Measurements from ENCODE around the gene COA3. TPM values are rescaled to one million over a fixed set of nuclear protein-coding genes. Genes with fewer than 3 reads are reported as not detected.

COA3 gene
- total RNA-seq, 4 donors from 2014 or later = 40.7 to 64.0 (median 61.1) TPM

DNA sequence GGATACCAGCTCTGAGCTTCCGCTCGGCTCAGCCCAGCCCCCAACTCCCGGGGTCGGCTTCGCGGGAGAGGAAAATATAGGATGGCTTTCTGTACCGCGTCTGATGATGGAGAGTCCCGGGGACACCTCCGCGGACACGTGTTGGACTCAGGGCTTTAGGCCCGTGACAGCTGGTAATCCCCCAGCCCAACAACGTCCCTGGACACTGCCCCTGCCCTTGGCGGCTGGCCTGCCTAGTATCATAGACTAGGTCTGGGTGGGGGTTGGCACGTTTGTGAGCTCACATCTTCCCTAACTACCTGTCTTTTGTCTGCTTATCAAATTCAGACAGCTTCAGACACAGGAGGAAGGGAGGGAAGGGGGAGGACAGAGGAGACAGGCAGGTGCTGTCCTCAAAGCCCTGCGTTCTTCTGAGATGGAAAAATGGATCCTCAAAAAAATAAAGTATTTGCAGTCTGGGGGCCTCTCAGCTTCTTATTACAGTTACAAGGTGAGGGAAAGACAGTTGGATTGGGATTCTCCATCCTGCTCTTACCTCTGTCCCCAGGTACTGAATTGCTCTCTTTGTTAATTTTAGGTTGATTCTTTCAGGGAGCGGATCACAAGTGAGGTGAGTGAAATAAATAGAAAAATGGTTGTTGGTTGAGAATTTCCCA, 35.4 kb upstream of the COA3 start:
- DNase-seq (ENCODE audit: low spot score in 2 of 2) = no peak
- TF ChIP-seq, protein P1, sequence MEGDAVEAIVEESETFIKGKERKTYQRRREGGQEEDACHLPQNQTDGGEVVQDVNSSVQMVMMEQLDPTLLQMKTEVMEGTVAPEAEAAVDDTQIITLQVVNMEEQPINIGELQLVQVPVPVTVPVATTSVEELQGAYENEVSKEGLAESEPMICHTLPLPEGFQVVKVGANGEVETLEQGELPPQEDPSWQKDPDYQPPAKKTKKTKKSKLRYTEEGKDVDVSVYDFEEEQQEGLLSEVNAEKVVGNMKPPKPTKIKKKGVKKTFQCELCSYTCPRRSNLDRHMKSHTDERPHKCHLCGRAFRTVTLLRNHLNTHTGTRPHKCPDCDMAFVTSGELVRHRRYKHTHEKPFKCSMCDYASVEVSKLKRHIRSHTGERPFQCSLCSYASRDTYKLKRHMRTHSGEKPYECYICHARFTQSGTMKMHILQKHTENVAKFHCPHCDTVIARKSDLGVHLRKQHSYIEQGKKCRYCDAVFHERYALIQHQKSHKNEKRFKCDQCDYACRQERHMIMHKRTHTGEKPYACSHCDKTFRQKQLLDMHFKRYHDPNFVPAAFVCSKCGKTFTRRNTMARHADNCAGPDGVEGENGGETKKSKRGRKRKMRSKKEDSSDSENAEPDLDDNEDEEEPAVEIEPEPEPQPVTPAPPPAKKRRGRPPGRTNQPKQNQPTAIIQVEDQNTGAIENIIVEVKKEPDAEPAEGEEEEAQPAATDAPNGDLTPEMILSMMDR (IDR thresholded peaks at IDR 0.05) = no peak
- TF ChIP-seq POLR2A (IDR thresholded peaks at IDR 0.05) = no peak
- 6 to 8% methylated on average over 12 to 18 of the region's 18 CpGs for WGBS, 2 donors
- intact Hi-C loops (cut with DNase I; ENCODE audit: low total_unique reads) = no loop called here
- H3K4me3 ChIP-seq (ENCODE audit: low read depth, poor library complexity, severe bottlenecking) = peak overlapping the region; percentile 69

DNA sequence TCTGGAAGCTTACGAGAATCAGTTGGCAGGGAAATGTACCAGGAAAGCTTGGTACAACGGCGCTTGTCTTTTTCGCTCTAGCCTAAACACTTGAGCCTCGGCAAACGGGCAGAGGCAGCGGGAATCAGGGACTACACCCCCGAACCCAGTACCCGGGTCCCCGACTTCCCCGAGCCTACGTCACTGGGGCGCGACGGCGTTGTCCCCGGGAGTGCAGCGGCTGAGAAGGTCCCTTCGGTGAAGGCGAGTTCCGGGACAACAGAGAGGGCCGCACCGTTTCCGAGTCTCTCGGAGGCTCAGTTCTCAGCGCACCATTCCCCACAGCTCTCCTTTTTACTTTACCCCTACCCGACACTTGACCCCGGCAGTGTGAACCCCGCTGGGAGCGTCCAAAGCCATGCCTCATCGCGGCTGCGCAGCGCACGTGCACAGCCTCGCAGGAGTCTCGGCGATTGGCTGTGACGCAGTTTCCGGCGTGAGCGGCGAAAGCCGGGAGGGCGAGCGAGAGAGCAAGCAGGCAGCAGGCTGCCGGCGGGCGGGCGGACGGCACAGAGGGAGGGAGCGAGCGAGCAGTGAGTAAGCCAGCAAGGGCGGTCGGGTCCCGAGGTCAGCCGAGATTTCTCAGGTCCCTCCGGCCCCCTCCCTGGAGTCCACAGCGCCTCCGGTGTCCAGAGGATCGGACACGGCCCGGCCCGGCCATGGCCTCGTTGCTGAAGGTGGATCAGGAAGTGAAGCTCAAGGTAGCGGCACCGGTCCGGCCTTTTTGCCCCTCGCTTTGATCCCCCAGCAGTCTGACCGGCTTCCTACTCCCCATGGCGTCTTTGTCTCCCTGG, 34.6 kb upstream of the COA3 start, which contains the start of gene PSME3:
TSS of gene PSME3 (plus strand) at position 464 of the 833 bp plus-strand sequence. CDS start at position 699, 235 bp downstream.
- WGBS, 2 donors = 0 to 1% methylated on average over 42 to 57 of the region's 71 CpGs
- intact Hi-C loops (cut with DNase I; ENCODE audit: low total_unique reads) = no loop called here

DNA sequence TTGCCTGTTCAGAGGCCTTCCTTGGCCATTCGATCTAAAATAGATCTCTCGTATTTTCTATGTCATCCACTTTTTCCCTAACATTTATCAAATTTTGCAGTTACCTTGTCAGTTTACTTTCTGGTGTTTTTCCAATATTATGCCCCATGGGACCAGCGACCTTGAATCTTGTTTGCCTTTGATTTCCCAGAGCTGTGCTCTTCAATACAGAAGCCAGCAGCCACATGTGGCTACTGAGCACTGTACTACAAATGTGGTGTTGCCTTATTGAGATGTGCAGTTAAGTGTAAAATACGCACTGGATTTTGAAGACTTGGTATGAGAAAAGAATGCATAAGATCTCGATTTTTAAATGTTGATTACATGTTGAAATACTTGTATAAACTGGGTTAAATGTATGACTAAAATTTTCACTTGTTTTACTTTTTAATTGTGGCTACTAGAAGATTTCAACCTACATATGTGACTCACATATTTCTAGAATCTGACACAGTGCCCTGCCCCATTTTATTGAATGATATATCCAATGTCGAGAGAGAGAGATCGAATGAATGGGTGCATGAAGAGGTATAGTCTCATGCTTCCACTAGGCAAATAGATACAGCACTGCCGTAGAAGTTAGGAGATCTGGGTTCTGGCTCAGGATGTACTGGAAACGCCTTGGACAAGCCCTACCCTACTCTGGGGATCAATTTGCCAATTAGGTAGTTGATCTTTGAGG, 33.9 kb upstream of the COA3 start:
- WGBS, 2 donors = 52 to 53% methylated on average over 9 of the region's 9 CpGs
- no peak for DNase-seq (ENCODE audit: low spot score in 2 of 2)
- no peak for TF ChIP-seq POLR2A (IDR thresholded peaks at IDR 0.05)
- TF ChIP-seq, protein P1 (IDR thresholded peaks at IDR 0.05) = no peak
- intact Hi-C loops (cut with DNase I; ENCODE audit: low total_unique reads) = no loop called here
- H3K4me3 ChIP-seq (ENCODE audit: low read depth, poor library complexity, severe bottlenecking) = peak overlapping the region; percentile 69

More for the DNA sequence above, 34.6 kb upstream of the COA3 start, which contains the start of gene PSME3:
- peak within 1 kb of the TSS; percentile 69 for H3K4me3 ChIP-seq (ENCODE audit: low read depth, poor library complexity, severe bottlenecking)
- peak; percentile 82 to 97 for DNase-seq (ENCODE audit: low spot score in 2 of 2)
- TF ChIP-seq, protein P1 (IDR thresholded peaks at IDR 0.05) = no peak
- peak in 1 of 2 donors; percentile 15 for TF ChIP-seq POLR2A (IDR thresholded peaks at IDR 0.05)

DNA sequence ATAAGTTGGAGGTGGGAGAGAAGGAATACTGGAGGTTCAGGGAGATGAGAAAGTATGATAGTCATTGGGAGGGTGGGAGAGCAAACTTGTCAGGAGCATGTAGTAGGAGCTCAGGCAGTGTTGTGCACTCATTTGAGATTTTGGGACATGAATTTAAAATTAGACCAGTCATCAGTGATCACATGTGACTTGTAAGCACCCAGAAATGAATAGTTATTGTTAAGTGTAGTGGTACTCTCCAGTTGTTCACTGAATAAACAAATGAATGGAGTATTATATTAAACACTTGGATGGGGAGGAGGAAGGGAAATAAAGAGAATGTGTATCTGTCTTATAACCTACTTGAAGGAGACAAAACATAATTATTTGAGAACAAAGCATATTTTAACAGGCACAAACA, 32.5 kb upstream of the COA3 start:
- no peak for DNase-seq (ENCODE audit: low spot score in 2 of 2)
- no peak for TF ChIP-seq POLR2A (IDR thresholded peaks at IDR 0.05)
- TF ChIP-seq, protein P1 (IDR thresholded peaks at IDR 0.05) = no peak
- intact Hi-C loops (cut with DNase I; ENCODE audit: low total_unique reads) = no loop called here
- H3K4me3 ChIP-seq (ENCODE audit: low read depth, poor library complexity, severe bottlenecking) = no peak overlapping the region

DNA sequence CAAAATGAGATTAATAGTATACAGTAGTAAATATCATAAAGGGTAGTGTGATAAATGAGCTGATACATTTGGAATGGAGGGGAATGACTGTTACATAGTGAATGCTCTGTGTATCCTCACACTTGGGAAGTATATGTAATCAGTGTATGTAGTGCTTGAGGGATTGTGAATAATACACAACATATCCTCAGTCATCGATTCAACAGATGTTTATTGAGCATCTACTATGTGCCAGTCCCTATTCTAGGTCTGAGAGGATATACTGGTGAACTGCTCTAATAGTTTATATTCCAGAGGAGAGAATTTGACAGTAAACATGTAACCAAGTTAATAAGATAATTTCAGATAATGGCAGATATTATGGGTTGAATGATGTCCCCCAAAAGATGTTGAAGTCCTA, 29.0 kb upstream of the COA3 start:
- WGBS, 2 donors = 88 to 90% methylated on average over 1 of the region's 1 CpG
- H3K4me3 ChIP-seq (ENCODE audit: low read depth, poor library complexity, severe bottlenecking) = no peak overlapping the region
- no peak for DNase-seq (ENCODE audit: low spot score in 2 of 2)
- TF ChIP-seq, protein P1 (IDR thresholded peaks at IDR 0.05) = no peak
- TF ChIP-seq POLR2A (IDR thresholded peaks at IDR 0.05) = no peak
- intact Hi-C loops (cut with DNase I; ENCODE audit: low total_unique reads) = loop anchor here (10.0 kb wide), 1 partner anchor 103 kb away; no protein-coding TSS in a partner anchor
